Measurements from ENCODE around the gene NOS3.

The NOS3 gene

DNA sequence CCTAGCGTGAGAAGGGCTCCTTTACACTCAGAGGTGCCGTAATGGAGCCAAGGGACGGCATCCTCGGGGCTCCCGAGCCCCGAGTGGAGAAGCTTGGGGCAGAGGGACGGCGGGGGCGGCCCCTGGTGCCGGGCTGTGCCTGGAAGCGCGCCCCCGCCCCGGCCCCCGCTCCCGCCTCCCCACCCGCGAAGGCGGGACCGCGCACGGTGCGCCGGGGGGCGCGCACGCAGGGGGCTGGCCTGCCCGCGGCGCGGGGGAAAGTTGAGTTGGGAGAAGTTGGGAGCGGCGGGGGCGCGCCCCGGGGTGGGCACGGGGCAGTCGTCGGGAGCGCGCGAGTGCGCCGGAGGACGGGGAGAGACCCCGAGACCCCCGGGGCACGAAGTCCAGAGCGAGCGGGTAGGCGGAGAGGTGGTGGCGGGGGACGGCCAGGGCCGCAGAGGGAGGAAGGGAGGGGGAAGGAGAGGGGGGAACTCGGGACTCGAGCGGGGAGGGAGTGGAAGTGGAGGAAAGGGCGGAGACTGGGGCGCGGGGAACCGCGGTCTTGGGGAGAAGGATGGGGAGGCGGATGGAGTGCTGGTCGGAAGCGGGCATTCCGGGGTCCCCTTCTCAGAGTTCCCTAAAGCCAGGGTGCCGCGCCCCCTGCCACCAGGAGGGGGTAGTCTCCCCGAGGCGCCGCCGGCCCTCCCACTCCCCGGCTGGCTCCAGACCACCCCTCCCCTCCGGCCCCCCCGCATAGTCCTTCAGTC, 68.7 kb downstream of the NOS3 start, which contains the start of gene SLC4A2:
TSS of gene SLC4A2 (plus strand) at position 223 of the 746 bp plus-strand sequence. CDS start 2,399 bp downstream, outside the sequence.
- peak; percentile 61 for DNase-seq (ENCODE audit: low read depth)

DNA sequence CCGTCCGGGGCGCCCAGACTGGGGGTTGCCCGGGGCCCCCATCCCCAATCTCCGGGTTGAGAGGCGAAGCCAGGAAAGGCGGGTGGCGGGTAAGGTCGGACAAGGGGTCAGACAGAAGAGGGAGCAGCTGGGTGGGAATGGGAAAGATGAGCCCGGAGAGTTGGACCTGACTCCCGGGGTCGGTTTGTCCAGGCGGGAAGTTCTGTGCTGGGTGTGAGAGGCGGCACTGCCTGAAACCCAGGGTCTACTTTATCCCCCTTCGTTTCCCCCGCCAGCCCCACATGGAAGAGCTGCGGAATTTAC, 69.2 kb downstream of the NOS3 start:
- no peak for DNase-seq (ENCODE audit: low read depth)

DNA sequence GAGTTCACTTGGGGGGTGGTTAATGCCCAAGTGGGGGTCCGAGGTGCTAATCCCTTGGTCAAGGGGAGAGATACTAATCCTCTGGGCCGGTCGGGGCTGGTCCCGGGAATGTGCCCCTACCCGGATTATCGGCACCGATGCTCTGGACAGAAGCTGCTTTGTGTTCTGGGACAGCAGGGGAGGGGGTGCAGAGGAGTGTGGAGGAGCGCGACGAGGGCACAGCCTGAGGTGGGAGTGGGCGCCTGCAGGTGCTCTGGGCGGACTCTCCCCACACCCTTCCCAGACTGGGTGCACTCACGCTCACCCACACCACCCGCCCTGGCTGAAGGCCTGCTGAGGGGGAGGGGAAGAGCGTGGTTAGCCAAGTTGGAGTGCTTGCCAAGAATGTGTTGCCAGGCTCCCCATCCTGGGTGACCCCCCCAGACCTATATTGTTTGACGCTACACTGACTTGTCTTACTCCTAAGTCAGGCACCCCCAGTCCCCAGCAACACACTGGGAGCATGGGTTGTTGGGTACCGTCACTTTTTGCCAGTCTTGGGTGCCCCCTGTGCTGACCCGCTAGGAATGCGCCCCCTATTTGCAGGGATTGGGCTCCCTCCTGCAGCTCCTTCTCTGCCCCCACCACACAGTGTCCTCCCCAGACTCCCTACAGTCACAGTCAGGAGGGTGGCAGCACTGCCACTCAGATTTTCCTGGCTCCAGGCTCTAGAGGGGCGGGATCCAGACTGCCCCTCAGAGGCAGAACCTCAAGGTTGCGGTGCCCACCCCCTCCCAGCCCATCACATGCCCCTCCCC, 69.8 kb downstream of the NOS3 start:
- DNase-seq (ENCODE audit: low read depth) = no peak

DNA sequence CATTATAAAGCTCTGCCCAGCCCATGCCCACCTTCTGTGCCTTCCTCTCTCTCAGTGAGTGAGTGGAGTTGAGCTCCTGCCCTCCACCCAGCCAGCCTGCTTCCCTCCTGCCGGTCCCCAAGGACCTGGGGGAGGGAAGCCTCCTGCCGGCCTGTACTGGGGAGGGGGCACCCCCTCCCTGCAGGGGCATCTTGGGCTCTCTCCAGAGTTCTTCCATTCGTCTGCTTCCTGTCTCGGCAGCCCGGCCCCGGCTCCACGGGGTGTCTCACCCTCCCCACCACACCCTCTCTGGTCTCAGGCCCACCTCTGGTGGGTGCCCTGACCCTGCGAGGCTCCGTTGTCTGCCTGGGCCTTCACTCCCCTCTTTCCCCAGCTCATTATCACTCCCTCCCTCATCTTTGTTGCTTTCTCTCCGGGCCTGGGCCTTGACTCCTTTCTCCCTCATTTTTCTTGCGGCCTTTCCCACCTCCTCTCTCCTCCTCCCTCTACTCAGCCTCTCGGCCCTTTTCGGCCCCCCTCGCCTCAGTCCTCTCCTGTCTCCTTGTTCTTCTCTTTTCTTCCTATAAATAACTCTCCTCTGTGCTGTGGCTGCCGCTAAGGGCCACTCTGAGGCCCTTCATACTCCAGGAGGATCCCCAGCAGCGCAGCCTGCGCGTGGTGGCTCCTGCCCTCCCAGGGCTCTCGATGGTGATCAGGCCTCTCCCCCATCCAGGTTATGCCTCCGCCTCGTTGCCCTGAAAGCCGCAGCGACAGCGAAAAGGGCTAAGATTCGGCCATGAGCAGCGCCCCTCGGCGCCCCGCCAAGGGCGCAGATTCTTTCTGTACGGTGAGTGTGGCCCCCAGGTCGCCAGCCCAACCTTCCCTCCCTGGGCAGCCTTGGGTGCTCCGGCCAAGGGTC, 70.6 kb downstream of the NOS3 start:
- no peak for DNase-seq (ENCODE audit: low read depth)

DNA sequence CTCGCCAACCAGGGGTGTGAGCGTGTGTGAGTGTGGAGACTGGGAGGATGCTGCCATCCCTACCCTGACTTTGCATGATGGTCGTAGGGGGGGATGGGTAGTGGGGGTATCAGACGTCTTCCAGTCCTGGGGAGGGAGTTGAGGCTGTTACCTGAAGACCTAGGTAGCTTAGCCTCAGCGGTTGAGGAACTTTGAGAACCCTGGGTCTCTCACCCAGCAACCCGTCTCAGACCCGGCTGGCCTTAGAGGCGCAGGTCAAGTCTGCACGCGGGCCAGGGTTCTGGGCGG, 71.2 kb downstream of the NOS3 start:
- DNase-seq (ENCODE audit: low read depth) = no peak

DNA sequence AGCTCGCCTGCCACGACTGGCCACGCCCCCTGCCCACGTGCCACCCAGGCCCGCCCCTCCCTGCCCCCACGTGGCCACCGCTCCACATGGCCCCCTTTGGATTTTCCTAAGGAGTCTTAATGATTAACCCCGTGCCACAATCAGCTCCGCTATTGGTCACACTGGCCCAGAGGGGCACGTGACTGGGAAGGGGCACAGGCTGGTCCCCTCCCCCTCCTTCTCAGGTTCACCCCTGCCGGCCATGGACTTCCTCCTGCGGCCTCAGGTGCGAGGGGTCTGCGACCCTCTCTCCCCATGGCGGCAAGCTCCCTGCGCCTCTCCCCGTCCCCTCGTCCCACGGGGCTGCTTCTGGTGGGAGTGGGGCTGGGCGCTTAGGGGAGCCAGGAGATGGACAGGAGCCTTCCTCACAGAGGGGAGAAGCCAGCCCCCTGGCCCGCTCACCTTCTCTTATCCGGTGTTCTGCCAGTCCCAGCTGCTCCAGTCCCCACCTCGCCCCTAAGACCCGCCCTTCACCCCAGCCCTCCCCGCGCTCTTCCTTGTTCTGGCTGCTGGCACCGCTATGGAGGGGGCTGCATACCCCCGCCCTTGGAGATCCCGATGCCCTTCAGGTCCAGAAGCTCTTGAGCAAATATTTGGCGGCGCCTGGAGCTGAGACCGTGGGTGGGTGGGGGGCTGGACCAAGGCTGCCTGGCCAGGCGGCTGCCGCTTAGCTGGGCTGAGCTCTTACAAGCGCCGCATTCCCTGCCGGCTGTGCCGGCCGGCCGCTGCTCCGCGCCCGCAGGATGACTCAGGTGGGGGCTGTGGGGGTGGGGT, 71.8 kb downstream of the NOS3 start:
- DNase-seq (ENCODE audit: low read depth) = no peak

DNA sequence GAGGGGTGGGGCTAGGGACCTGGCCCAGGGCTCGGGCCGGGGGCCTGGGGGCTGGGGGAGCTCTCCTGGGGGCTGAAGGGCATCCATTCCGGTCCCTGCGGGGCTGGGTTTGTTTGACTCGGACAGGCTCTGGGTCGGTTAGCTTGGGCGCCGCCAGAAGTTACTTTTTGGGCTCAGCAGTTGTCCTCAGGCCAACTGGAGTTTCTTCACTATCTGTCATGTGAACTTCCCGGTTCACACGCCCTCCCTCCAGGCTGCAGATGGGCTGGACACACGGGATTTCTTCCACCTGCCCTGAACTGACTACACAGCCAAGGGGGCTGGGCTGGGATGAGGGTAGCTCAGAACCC, 72.4 kb downstream of the NOS3 start:
- no peak for DNase-seq (ENCODE audit: low read depth)
